HL-60/S4 treated with phorbol 12-myristate 13-acetate at 8.2 ng/mL for 4 days and 3 days (cell line): ENCODE results near the gene NPIPB2.
"Not testable (repeated sequence)": the region's sequence is repeated elsewhere in the genome, so short reads cannot be mapped to it uniquely, and the experiment has no call there.

ENCODE experiments used
- in situ Hi-C: fragments of 300-500 bp; cut with MboI; formaldehyde crosslinking; loops from 2 replicates; pipeline ENCODE4 v1.15.0; 2022; ENCODE audit warnings: low sequenced_read_pairs

Gene NPIPB2

DNA sequence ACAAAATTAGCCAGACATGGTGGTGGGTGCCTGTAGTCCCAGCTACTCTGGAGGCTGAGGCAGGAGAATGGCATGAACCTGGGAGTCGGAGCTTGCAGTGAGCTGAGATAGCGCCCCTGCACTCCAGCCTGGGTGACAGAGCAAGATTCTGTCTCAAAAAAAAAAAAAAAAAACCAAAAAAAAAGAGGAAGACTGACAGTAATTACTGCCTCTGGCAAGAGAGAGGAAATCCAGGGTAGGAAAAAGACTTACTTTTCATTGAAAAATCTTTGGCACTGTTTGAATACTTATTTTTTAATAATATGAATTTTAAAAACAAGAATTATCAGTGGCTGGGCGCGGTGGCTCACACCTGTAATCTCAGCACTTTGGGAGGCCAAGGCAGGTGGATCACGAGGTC, 20.6 kb upstream of the NPIPB2 start:
- in situ Hi-C loops, result not testable (repeated sequence)

DNA sequence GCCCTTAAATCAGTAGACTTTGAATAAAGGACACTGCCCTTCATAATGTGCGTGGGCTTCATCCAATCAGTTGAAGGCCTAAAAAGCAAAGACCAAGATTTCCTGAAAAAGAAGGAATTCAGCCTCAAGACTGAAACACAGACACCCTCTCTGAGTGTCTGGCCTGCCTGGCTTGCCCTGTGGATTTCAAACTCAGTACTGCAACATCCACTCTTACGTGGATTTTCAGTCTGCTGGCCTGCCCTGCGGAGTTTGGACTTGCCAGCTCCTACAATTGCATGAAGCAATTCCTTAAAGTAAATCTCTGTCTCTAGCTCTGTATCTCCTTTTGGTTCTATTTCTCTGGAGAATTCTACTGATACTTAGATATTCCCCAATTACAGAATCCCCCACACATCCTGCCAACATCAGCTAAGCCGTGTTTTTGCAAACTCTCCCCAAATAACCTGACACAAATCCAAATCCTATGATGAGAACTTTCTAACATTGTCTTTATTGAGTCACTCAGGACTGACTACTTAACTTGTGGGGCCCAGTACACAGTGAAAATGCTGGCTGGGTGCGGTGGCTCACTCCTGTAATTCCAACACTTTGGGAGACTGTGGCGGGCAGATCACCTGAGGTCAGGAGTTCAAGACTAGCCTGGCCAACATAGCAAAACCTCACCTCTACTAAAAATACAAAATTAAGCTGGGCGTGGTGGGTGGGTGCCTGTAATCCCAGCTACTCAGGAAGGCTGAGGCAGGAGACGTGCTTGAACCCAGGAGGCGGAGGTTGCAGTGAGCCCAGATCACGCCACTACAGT, 15.9 kb upstream of the NPIPB2 start:
- in situ Hi-C loops, result no loop called here

- in situ Hi-C loops, result no loop called here
Measured at GRCh38 chr16:11956558-11956957, 14.7 kb upstream of the NPIPB2 start.

DNA sequence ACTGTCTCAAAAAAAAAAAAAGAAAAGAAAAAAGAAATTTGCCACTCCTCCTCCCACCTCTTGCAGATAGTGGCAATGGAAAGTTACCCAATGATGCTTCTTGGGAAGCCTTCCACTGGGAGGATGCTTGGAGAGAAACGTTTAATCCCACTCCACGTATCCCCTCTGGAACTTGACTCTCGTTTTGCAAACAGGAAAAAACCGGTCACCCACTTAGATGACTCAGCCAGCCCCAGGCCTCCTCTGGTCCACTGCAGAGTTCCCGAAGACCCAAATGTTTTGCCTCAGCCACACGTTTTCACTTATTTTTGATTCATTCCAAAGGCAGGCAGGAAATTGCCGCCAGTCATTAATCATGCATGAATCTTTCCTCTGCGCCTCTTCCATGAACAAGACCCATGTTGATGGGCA, 13.9 kb upstream of the NPIPB2 start:
- in situ Hi-C loops, result no loop called here

GRCh38 chr16:11953576-11953975, 11.7 kb upstream of the NPIPB2 start:
- in situ Hi-C loops, result not testable (repeated sequence)

GRCh38 chr16:11950388-11950787, 8.5 kb upstream of the NPIPB2 start:
- in situ Hi-C loops, result no loop called here

DNA sequence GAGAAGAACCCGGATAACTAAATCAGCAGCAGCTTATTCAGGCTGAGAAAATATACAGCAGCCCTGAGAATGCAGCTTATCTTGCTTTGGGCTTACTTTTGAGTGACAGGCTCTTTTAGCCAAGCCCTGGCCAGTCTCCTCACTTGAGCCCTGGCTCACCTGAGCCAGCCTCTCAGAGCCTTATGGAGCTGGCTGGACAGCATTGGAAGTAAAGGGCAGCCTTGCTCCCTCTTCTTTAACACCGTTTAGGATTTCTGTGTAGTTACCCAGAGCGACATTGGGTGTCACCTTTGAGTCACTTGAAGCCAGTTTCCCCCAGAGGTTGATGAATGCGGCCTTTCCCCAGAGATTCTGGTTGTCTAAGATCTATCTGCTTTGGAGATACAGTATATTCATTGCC, 7.7 kb upstream of the NPIPB2 start:
- in situ Hi-C loops, result no loop called here

DNA sequence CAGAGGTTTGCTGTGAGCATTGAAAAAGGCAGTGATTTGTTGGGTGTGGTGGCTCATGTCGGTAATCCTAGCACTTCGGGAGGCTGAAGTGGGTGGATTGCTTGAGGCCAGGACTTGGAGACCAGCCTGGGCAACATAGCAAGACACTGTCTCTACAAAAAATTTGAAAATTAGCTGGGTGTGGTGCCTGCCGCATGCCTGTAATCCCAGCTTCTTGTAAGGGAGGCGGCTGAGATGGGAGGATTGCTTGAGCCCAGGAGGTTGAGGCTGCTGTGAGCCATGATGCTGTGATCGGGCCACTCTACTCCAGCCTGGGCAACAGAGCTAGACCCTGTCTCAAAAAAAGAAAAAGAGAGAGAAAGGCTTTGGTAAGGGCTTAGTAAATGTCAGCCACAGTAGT, 7.0 kb upstream of the NPIPB2 start:
- in situ Hi-C loops, result no loop called here

GRCh38 chr16:11946433-11946832, 4.6 kb upstream of the NPIPB2 start:
- in situ Hi-C loops, result no loop called here

- in situ Hi-C loops, result not testable (repeated sequence)
Measured at GRCh38 chr16:11927350-11927749, 14.5 kb downstream of the NPIPB2 start.

GRCh38 chr16:11924046-11924445, 17.8 kb downstream of the NPIPB2 start:
- in situ Hi-C loops, result not testable (repeated sequence)

DNA sequence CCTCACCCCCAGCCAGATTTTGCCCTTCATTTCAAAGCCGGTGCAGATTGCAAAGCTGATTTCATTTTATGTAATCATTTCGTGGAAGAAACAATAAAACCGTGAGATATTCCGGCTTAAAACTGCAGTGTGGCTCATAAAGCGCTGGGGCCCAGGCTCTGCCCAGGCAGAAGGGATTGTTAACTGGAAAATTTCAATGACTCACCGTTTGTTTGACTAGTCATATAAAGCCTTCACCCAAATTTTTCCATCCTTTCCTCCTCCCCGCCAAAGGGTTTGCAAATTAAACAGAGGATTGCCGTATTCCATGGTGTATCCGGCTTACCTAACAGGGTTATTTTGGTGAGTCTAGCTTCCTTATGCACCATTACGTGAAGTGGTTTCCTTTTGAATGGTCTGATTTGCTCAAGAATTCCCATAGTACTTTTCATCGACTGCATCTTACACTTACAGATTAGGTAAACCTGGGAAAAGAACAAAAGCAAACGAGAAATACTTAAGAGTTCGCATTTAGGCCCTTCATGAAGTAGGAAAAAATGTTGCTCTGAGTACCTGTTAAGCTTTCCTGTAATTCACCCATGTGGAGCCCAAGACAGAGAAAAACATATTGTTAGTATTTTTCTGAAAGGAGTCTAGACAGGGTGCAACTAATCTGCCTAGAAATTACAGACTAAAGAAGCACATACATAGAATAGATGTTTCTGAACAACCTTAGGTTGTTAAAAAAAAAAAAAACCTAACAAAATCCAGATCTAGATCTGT, 25.1 kb downstream of the NPIPB2 start:
- in situ Hi-C loops, result no loop called here

- in situ Hi-C loops, result no loop called here
Measured at GRCh38 chr16:11915644-11916523, 26.0 kb downstream of the NPIPB2 start, which contains the start of gene GSPT1. Gene GSPT1, minus strand, starts transcription at chr16:11915956. Its CDS starts 236 bp downstream, at chr16:11915720.

GRCh38 chr16:11915114-11915643, 26.7 kb downstream of the NPIPB2 start:
- in situ Hi-C loops, result no loop called here

- in situ Hi-C loops, result no loop called here
Measured at GRCh38 chr16:11914210-11915113, 27.4 kb downstream of the NPIPB2 start.

GRCh38 chr16:11913425-11914079, 28.3 kb downstream of the NPIPB2 start:
- in situ Hi-C loops, result no loop called here

DNA sequence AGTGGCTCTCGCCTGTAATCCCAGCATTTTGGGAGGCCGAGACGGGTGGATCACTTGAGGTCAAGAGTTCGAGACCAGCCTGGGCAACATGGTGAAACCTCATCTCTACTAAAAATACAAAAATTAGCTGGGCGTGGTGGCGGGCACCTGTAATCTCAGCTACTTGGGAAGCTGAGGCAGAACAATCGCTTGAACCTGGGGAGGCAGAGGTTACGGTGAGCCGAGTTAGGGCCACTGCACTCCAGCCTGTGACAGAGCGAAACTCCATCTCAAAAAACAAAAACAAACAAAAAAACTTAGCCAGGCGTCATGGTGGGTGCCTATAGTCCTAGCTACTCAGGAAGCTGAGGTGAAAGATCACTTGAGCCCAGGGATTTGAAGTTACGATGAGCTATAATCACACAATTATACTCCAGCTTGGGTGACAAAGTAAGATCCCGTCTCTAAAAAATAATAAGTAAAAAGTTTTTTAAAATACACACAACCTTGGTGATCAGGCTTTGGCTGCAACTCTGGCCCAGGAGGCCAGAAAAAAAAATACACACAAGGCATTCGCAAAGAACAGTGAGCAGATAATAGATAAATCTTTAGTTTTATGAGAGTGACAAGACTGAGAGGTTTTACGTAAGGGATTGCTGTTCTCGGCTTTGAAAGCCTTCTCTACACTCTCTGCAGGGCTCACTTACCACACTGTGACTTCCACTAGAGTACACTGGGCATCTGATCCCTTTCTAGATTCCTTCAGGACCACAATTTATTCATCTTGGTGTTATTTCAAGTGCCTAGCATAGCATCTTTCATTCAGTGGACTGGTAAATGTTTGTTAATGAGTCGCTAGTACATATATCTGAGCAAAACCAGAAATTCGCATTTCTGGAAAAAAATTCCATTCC, 31.9 kb downstream of the NPIPB2 start:
- in situ Hi-C loops, result no loop called here
